ENCODE results near the gene SEPTIN1.
A peak's percentile ranks its signal among the peaks of the same experiment; 100 is the strongest.

The SEPTIN1 gene

GRCh38 chr16:30382111-30382881, at the start of gene SEPTIN1:
SEPTIN1 (minus strand) TSS chr16:30382561; CDS start chr16:30382542, 19 bp downstream.
- H3K9me3 Mint-ChIP-seq = no peaks in the 10 kb centered on the region
- H3K4me3 Mint-ChIP-seq = peak within 1 kb of the TSS; percentile 87
- peaks cover 57% of the 10 kb centered on the region for H3K4me1 Mint-ChIP-seq (ENCODE audit: low read depth)
- peaks cover 19% of the 10 kb centered on the region for H3K36me3 Mint-ChIP-seq (ENCODE audit: low read depth)
- H3K27ac Mint-ChIP-seq = peak within 1 kb of the TSS; percentile 92
- no peaks in the 10 kb centered on the region for H3K27me3 Mint-ChIP-seq

GRCh38 chr16:30430428-30430970, 48.1 kb upstream of the SEPTIN1 start:
- Mint-ChIP-seq H3K27me3 (no peaks in the 10 kb centered on the region), H3K4me3 (no peak overlapping the region), H3K36me3 (ENCODE audit: low read depth) (peaks cover 26% of the 10 kb centered on the region), H3K27ac (no peak overlapping the region), H3K4me1 (ENCODE audit: low read depth) (peaks cover 44% of the 10 kb centered on the region), H3K9me3 (no peaks in the 10 kb centered on the region)

DNA sequence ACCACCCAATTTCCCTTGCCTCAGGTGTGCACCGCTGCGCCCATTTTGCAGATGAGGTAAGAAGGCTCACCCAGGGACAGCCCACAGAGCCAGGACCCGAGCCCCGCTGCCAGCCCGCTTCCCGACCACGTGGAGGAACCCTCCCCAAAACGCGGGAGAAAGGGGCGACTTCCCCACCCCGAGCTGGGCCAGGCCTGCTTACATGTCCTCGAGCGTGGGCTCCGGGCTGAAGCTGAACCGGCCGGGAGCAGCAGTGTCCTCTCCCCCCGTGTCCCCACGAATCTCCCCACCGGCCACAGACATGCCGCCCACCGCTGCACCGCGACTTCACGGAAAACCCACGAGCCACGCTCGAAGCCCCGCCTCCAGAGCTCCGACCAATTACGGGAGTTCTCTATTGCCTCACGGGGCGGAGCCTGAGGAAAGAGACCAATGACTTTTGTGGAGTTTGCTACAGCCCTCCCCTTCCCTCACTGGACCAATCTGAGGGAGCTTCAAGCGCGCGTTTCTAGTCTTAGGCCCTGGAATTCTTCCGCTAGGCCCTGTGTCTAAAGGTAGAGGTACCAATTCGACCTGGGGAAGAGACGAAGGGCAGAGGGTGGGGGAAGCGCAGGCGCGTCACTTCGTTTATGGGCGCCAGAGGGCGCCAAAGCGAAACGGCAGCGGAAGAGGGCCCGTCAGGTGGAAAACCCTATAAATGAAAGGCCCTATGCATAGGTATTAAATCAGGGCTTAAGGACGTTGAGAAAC, 47.5 kb upstream of the SEPTIN1 start, which contains the start of gene DCTPP1:
TSS of gene DCTPP1 (minus strand) at position 353 of the 750 bp plus-strand sequence. CDS start at position 303, 50 bp downstream.
- peaks cover 39% of the 10 kb centered on the region for H3K4me1 Mint-ChIP-seq (ENCODE audit: low read depth)
- no peaks in the 10 kb centered on the region for H3K27me3 Mint-ChIP-seq
- peaks cover 28% of the 10 kb centered on the region for H3K36me3 Mint-ChIP-seq (ENCODE audit: low read depth)
- H3K4me3 Mint-ChIP-seq = no peak within 1 kb of the TSS
- H3K9me3 Mint-ChIP-seq = no peaks in the 10 kb centered on the region
- H3K27ac Mint-ChIP-seq = no peak within 1 kb of the TSS

GRCh38 chr16:30429418-30429677, 47.0 kb upstream of the SEPTIN1 start:
- peaks cover 32% of the 10 kb centered on the region for H3K36me3 Mint-ChIP-seq (ENCODE audit: low read depth)
- H3K4me3 Mint-ChIP-seq = no peak overlapping the region
- H3K27ac Mint-ChIP-seq = no peak overlapping the region
- no peaks in the 10 kb centered on the region for H3K27me3 Mint-ChIP-seq
- H3K4me1 Mint-ChIP-seq (ENCODE audit: low read depth) = peaks cover 34% of the 10 kb centered on the region
- H3K9me3 Mint-ChIP-seq = no peaks in the 10 kb centered on the region

GRCh38 chr16:30428055-30428454, 45.7 kb upstream of the SEPTIN1 start:
- no peaks in the 10 kb centered on the region for H3K9me3 Mint-ChIP-seq
- H3K36me3 Mint-ChIP-seq (ENCODE audit: low read depth) = peaks cover 43% of the 10 kb centered on the region
- peaks cover 25% of the 10 kb centered on the region for H3K4me1 Mint-ChIP-seq (ENCODE audit: low read depth)
- no peak overlapping the region for H3K4me3 Mint-ChIP-seq
- no peak overlapping the region for H3K27ac Mint-ChIP-seq
- no peaks in the 10 kb centered on the region for H3K27me3 Mint-ChIP-seq

DNA sequence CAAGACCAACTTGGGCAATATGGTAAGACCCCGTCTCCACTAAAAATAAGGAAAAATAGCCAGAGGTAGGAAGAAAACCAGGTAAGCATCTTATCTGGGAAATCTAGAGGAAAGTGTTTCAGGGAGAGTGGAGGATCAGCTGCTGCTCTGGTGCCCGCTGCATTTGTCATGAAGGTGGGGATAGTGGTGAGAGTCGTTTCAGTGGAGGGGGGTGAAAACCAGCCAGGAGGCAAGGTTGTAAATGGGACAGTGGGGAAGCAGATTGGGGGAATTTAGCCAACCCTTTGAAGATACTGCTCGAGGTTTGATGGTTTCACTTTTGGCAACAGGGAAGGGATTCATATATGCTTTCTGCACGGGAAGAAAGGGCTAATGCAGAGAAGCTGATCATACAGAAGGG, 38.6 kb upstream of the SEPTIN1 start:
- Mint-ChIP-seq H3K36me3 (ENCODE audit: low read depth) (peaks cover 60% of the 10 kb centered on the region), H3K27me3 (no peaks in the 10 kb centered on the region), H3K4me1 (ENCODE audit: low read depth) (peaks cover 25% of the 10 kb centered on the region), H3K4me3 (no peak overlapping the region), H3K27ac (no peak overlapping the region), H3K9me3 (no peaks in the 10 kb centered on the region)

DNA sequence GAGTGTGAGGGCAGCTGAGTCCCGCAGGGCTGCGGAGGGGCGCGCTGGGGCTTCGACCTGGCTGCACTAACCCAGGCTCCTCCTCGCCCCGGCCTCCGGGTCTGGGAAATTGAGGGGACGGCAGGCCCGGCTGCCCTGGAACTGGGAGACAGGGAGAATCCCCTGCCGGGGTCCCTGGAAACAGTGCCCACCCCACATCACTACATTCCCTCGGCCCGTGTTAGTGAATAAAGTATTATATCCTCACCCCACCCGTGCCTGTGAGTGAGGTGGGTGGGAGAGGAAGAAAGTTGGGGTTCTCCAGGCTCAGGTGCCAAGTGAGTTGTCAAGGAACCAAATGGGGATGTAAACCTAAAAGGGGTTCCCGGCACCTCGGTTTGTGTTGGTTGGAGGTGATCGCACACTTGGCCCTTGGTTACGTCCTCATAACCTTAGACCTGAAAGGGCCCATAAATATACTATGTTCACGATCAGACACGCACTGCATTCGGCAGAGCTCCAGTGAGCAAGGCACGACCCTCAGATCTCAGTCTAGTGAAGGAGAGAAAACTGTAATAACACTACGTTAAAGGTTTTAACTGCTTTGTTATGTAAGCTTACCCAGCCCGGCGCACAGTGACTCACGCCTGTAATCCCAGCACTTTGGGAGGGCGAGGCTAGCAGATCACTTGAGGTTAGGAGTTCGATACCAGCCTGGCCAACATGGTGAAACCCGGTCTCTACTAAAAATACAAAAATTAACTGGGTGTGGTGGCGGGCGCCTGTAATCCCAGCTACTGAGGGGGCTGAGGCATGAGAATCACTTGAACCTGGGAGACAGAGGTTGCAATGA, 36.2 kb upstream of the SEPTIN1 start:
- H3K36me3 Mint-ChIP-seq (ENCODE audit: low read depth) = peaks cover 52% of the 10 kb centered on the region
- H3K4me3 Mint-ChIP-seq = peak overlapping the region; percentile 67
- H3K4me1 Mint-ChIP-seq (ENCODE audit: low read depth) = peaks cover 30% of the 10 kb centered on the region
- H3K27me3 Mint-ChIP-seq = no peaks in the 10 kb centered on the region
- peak overlapping the region; percentile 31 for H3K27ac Mint-ChIP-seq
- H3K9me3 Mint-ChIP-seq = no peaks in the 10 kb centered on the region

- peak overlapping the region; percentile 36 for H3K27ac Mint-ChIP-seq
- H3K9me3 Mint-ChIP-seq = no peaks in the 10 kb centered on the region
- peaks cover 50% of the 10 kb centered on the region for H3K36me3 Mint-ChIP-seq (ENCODE audit: low read depth)
- peak overlapping the region; percentile 67 for H3K4me3 Mint-ChIP-seq
- peaks cover 35% of the 10 kb centered on the region for H3K4me1 Mint-ChIP-seq (ENCODE audit: low read depth)
- H3K27me3 Mint-ChIP-seq = no peaks in the 10 kb centered on the region
Measured at GRCh38 chr16:30417529-30418349, 35.4 kb upstream of the SEPTIN1 start.

- peaks cover 47% of the 10 kb centered on the region for H3K36me3 Mint-ChIP-seq (ENCODE audit: low read depth)
- H3K4me1 Mint-ChIP-seq (ENCODE audit: low read depth) = peaks cover 44% of the 10 kb centered on the region
- H3K4me3 Mint-ChIP-seq = no peak overlapping the region
- no peaks in the 10 kb centered on the region for H3K9me3 Mint-ChIP-seq
- H3K27me3 Mint-ChIP-seq = no peaks in the 10 kb centered on the region
- no peak overlapping the region for H3K27ac Mint-ChIP-seq
Measured at GRCh38 chr16:30416624-30417528, 34.5 kb upstream of the SEPTIN1 start.

- no peak overlapping the region for H3K27ac Mint-ChIP-seq
- H3K4me3 Mint-ChIP-seq = no peak overlapping the region
- H3K4me1 Mint-ChIP-seq (ENCODE audit: low read depth) = peaks cover 44% of the 10 kb centered on the region
- no peaks in the 10 kb centered on the region for H3K27me3 Mint-ChIP-seq
- peaks cover 47% of the 10 kb centered on the region for H3K36me3 Mint-ChIP-seq (ENCODE audit: low read depth)
- H3K9me3 Mint-ChIP-seq = no peaks in the 10 kb centered on the region
Measured at GRCh38 chr16:30416047-30416603, 33.8 kb upstream of the SEPTIN1 start.

- Mint-ChIP-seq H3K4me3 (no peak overlapping the region), H3K27me3 (no peaks in the 10 kb centered on the region), H3K9me3 (no peaks in the 10 kb centered on the region), H3K4me1 (ENCODE audit: low read depth) (peaks cover 51% of the 10 kb centered on the region), H3K27ac (peak overlapping the region; percentile 9), H3K36me3 (ENCODE audit: low read depth) (peaks cover 41% of the 10 kb centered on the region)
Measured at GRCh38 chr16:30414159-30414558, 31.8 kb upstream of the SEPTIN1 start.

DNA sequence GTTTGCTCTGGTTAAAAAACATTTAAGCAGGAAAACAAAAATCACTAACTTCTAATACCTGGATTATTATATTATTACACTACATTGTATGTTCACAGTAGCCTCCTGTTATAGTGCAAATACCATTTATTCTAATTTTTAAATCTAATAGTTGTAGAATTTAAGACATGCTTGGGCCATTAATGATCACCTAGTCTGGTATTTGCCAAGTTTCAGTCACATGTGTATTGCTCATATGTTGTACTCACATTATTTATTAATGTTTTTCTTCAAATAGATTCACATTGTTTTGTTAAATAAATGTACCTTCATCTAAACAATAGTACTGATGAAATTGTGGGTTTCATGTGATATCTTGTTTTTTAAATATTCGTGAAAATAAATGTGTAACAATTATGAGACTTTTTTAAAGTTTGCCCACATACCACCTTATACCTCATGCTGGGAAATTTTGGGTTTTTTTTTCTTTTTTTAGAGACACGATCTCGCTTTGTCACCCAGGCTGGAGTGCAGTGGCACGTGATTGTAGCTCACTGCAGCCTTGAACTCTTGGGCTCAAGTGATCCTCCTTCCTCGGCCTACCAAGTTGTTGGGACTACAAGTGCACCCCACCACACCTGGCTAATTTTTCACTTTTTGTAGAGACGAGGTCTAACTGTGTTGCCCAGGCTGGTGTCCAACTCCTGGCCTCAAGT, 30.9 kb upstream of the SEPTIN1 start:
- no peak overlapping the region for H3K4me3 Mint-ChIP-seq
- no peaks in the 10 kb centered on the region for H3K27me3 Mint-ChIP-seq
- no peak overlapping the region for H3K27ac Mint-ChIP-seq
- peaks cover 51% of the 10 kb centered on the region for H3K4me1 Mint-ChIP-seq (ENCODE audit: low read depth)
- no peaks in the 10 kb centered on the region for H3K9me3 Mint-ChIP-seq
- H3K36me3 Mint-ChIP-seq (ENCODE audit: low read depth) = peaks cover 37% of the 10 kb centered on the region
